Tibial artery (tissue), 4 donors: Measurements from ENCODE around the gene ZNF467.

Source experiments
- DNase-seq, 2 donors: peaks; one replicate each; pipeline ENCODE4 v3.0.0-alpha.2; 2019
- H3K27ac ChIP-seq, 2 donors: fragments of 200-600 bp; sonication (generic) in 1 of 2; 1 replicate in 1 of 2; 2 replicates in 1 of 2; pipeline ENCODE4 v1.5.1; 2018 to 2019; ENCODE audit warnings: mild to moderate bottlenecking in 1 of 2
- H3K27me3 ChIP-seq, 2 donors: fragments of 200-600 bp; sonication (generic) in 1 of 2; one replicate each; pipeline versions ENCODE4 v1.5.1 to v1.6.0; 2016 to 2019
- H3K36me3 ChIP-seq, 3 donors: fragments of 200-600 bp; sonication (generic) in 2 of 3; one replicate each; pipeline ENCODE4 v1.5.1; 2016 to 2019; ENCODE audit warnings: mild to moderate bottlenecking in 2 of 3
- H3K4me1 ChIP-seq, 4 donors: fragments of 200-600 bp; sonication (generic) in 2 of 4; 1 replicate in 3 of 4; 2 replicates in 1 of 4; pipeline ENCODE4 v1.5.1; 2016 to 2019
- H3K4me3 ChIP-seq, 2 donors: fragments of 200-600 bp; sonication (generic) in 1 of 2; 1 replicate in 1 of 2; 2 replicates in 1 of 2; pipeline ENCODE4 v1.5.1; 2018 to 2019; ENCODE audit warnings: mild to moderate bottlenecking in 2 of 2
- H3K9me3 ChIP-seq, 3 donors: fragments of 200-600 bp; sonication (generic) in 1 of 3; one replicate each; pipeline ENCODE4 v1.5.1; 2016 to 2019
- CTCF ChIP-seq, 2 experiments: fragments of 200-600 bp in 1 of 2; fragments of 450-650 bp in 1 of 2; IDR thresholded peaks; one replicate each; pipeline ENCODE4 v1.5.1; 2017 to 2019; ENCODE audit warnings: antibody characterized with exemption in 2 of 2, mild to moderate bottlenecking in 1 of 2, moderate library complexity in 1 of 2
- intact Hi-C: fragments of 100-400 bp; cut with DNase I; formaldehyde crosslinking; loops from one replicate; pipeline ENCODE4 v1.15.0; 2023; ENCODE audit warnings: low total_unique reads

The ZNF467 gene

GRCh38 chr7:149799397-149800168 lies 26.2 kb upstream of the ZNF467 start:
- Histone ChIP-seq H3K27me3 (peaks cover 0 to 6% of the 10 kb centered on the region in 2 donors), H3K36me3 (no peaks in the 10 kb centered on the region), H3K4me1 (no peaks in the 10 kb centered on the region), H3K4me3 (no peak overlapping the region), H3K27ac (no peak overlapping the region), H3K9me3 (no peaks in the 10 kb centered on the region)
- no peak for TF ChIP-seq CTCF (IDR thresholded peaks at IDR 0.05)
- no peak for DNase-seq
- intact Hi-C loops = no loop called here

- H3K27me3 ChIP-seq = peaks cover 0 to under 1% of the 10 kb centered on the region in 2 donors
- no peak for DNase-seq
- no peak overlapping the region for H3K4me3 ChIP-seq
- H3K27ac ChIP-seq = no peak overlapping the region
- no peak for TF ChIP-seq CTCF (IDR thresholded peaks at IDR 0.05)
- H3K4me1 ChIP-seq = no peaks in the 10 kb centered on the region
- H3K36me3 ChIP-seq = no peaks in the 10 kb centered on the region
- intact Hi-C loops = no loop called here
- no peaks in the 10 kb centered on the region for H3K9me3 ChIP-seq
Observed at GRCh38 chr7:149797771-149798170, 24.4 kb upstream of the ZNF467 start.

GRCh38 chr7:149796287-149796860 lies 23.0 kb upstream of the ZNF467 start:
- no peak for TF ChIP-seq CTCF (IDR thresholded peaks at IDR 0.05)
- Histone ChIP-seq H3K36me3 (no peaks in the 10 kb centered on the region), H3K4me3 (no peak overlapping the region), H3K27me3 (peaks cover 0 to 14% of the 10 kb centered on the region in 2 donors), H3K9me3 (no peaks in the 10 kb centered on the region), H3K27ac (no peak overlapping the region), H3K4me1 (no peaks in the 10 kb centered on the region)
- no peak for DNase-seq
- intact Hi-C loops = no loop called here

DNA sequence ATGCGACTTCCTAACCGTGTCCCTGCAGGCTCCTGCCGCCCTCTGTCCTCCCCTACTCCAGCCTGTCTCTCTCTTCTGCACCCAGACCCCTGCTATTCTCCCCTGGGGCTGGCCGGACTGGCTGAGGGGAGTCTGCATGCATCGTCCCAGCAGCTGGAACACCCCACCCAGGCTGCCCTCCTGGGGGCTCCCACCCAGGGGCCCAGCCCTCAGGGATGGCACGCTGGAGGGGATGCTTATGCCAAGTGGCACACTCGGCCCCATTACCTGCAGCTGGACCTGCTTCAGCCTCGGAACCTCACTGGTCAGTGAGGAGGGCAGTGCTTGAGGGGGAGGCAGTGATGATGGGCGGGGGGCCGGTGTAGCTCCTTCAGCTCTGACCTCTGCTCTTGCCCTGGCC lies 21.7 kb upstream of the ZNF467 start:
- H3K9me3 ChIP-seq = no peaks in the 10 kb centered on the region
- no peak overlapping the region for H3K27ac ChIP-seq
- DNase-seq = no peak
- intact Hi-C loops = no loop called here
- H3K36me3 ChIP-seq = no peaks in the 10 kb centered on the region
- peaks cover 0 to 2% (median 0%) of the 10 kb centered on the region in 4 donors for H3K4me1 ChIP-seq
- H3K27me3 ChIP-seq = peaks cover 0 to 27% of the 10 kb centered on the region in 2 donors
- TF ChIP-seq CTCF (IDR thresholded peaks at IDR 0.05) = no peak
- H3K4me3 ChIP-seq = no peak overlapping the region

DNA sequence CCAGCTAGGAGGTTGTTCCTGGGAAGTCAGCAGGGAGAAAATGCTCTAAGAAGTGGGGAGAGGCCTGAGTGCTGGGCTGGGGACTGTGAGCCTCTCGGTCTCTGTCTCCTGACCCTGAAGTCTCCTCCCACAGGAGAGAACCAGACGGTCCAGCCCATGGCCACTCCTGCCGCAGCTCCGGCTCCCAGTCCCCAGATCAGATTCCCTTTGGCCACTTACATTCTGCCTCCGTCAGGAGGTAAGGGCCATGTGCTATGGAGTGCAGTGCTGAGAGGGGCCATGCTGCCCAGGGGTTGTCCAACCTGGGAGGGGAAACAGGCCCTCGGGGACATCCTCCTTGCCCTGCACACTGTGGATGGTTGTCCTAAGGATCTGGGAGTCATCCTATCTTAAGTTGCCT lies 21.3 kb upstream of the ZNF467 start:
- H3K4me3 ChIP-seq = no peak overlapping the region
- TF ChIP-seq CTCF (IDR thresholded peaks at IDR 0.05) = no peak
- no peaks in the 10 kb centered on the region for H3K9me3 ChIP-seq
- intact Hi-C loops = no loop called here
- DNase-seq = no peak
- H3K27me3 ChIP-seq = peaks cover 0 to 31% of the 10 kb centered on the region in 2 donors
- H3K36me3 ChIP-seq = no peaks in the 10 kb centered on the region
- H3K27ac ChIP-seq = no peak overlapping the region
- H3K4me1 ChIP-seq = peaks cover 0 to 4% (median 0%) of the 10 kb centered on the region in 4 donors
